Neural cell (in vitro differentiated cells): ENCODE data around the gene TEX2. TPM values are rescaled to one million over a fixed set of nuclear protein-coding genes. Genes with fewer than 3 reads are reported as not detected.
"Not testable (repeated sequence)": the region's sequence is repeated elsewhere in the genome, so short reads cannot be mapped to it uniquely, and the experiment has no call there.

Experiments
- H2AFZ ChIP-seq: fragments of 200-600, 300-800 bp; sonication (generic), shearing (Covaris generic); 2 replicates; pipeline ENCODE4 v1.6.0; 2014; ENCODE audit warnings: low read depth, mild to moderate bottlenecking, antibody characterized with exemption, low read length, moderate library complexity
- H3F3A ChIP-seq: fragments of 200-600 bp; shearing (Covaris generic); 2 replicates; pipeline ENCODE4 v1.6.1; 2016; ENCODE audit warnings: mild to moderate bottlenecking, moderate library complexity, mixed read lengths, antibody characterized with exemption, low read length; ENCODE audit not compliant: insufficient read depth, poor library complexity, severe bottlenecking
- H3K27ac ChIP-seq: fragments of 200-600, 300-800 bp; sonication (generic), shearing (Covaris generic); 2 replicates; pipeline ENCODE4 v1.5.1; 2014; ENCODE audit warnings: mild to moderate bottlenecking, low read length, moderate library complexity
- H3K27me3 ChIP-seq: fragments of 300-800, 200-600 bp; sonication (generic), shearing (Covaris generic); 2 replicates; pipeline ENCODE4 v1.6.0; 2014; ENCODE audit warnings: mild to moderate bottlenecking, low read depth, low read length, moderate library complexity; ENCODE audit not compliant: insufficient read depth
- H3K36me3 ChIP-seq: fragments of 300-800, 200-600 bp; sonication (generic), shearing (Covaris generic); 2 replicates; pipeline ENCODE4 v1.5.1; 2014; ENCODE audit warnings: mild to moderate bottlenecking, antibody characterized with exemption, low read length, moderate library complexity; ENCODE audit not compliant: insufficient read depth
- H3K4me2 ChIP-seq: fragments of 300-800, 200-600 bp; sonication (generic), shearing (Covaris generic); 2 replicates; pipeline ENCODE4 v1.6.0; 2014; ENCODE audit warnings: mild to moderate bottlenecking, low read length
- H3K4me3 ChIP-seq: fragments of 300-800, 200-600 bp; sonication (generic), shearing (Covaris generic); 2 replicates; pipeline ENCODE4 v1.5.1; 2014; ENCODE audit warnings: mild to moderate bottlenecking, low read length, moderate library complexity
- H3K79me2 ChIP-seq: fragments of 200-600 bp; shearing (Covaris generic); replicated peaks from 2 replicates; pipeline ENCODE4 v1.6.0; 2014; ENCODE audit warnings: mild to moderate bottlenecking, low read length, moderate library complexity; ENCODE audit not compliant: insufficient read depth
- H3K9ac ChIP-seq: fragments of 300-800, 200-600 bp; sonication (generic), shearing (Covaris generic); 2 replicates; pipeline ENCODE4 v1.6.1; 2016; ENCODE audit warnings: mild to moderate bottlenecking, low read length, mixed read lengths
- H3K9me2 ChIP-seq: fragments of 200-600 bp; shearing (Covaris generic); 2 replicates; pipeline ENCODE4 v1.6.1; 2016; ENCODE audit warnings: mild to moderate bottlenecking, low read length, mixed read lengths; ENCODE audit not compliant: insufficient read depth
- H3K9me3 ChIP-seq: fragments of 200-600, 300-800 bp; sonication (generic), shearing (Covaris generic); 2 replicates; pipeline ENCODE4 v1.6.1; 2016; ENCODE audit warnings: mild to moderate bottlenecking, mixed run types, low read length, moderate library complexity, mixed read lengths
- H4K20me1 ChIP-seq: fragments of 200-600 bp; shearing (Covaris generic); 2 replicates; pipeline ENCODE4 v1.6.1; 2016; ENCODE audit warnings: mild to moderate bottlenecking, mixed run types; ENCODE audit not compliant: insufficient read depth
- EP300 ChIP-seq: fragments of 450-650 bp; conservative IDR thresholded peaks from 2 replicates; pipeline ENCODE4 v1.6.1; 2014; ENCODE audit warnings: antibody characterized with exemption, mild to moderate bottlenecking, moderate library complexity; ENCODE audit not compliant: poor library complexity, severe bottlenecking
- EZH2 ChIP-seq: fragments of 200-600, 300-800 bp; shearing (Covaris generic), sonication (generic); IDR thresholded peaks from 2 replicates; pipeline ENCODE4 v1.6.1; 2014; ENCODE audit warnings: antibody characterized with exemption, low read length, borderline replicate concordance, mild to moderate bottlenecking; ENCODE audit not compliant: insufficient read depth, poor library complexity, severe bottlenecking
- MXI1 ChIP-seq: fragments of 450-650 bp; conservative IDR thresholded peaks from 2 replicates; pipeline ENCODE4 v1.6.1; 2014; ENCODE audit warnings: antibody characterized with exemption, mild to moderate bottlenecking; ENCODE audit not compliant: poor library complexity, severe bottlenecking
- POLR2AphosphoS5 ChIP-seq: IDR thresholded peaks from 2 replicates; pipeline ENCODE4 v1.6.1; 2012
- RAD21 ChIP-seq: fragments of 450-650 bp; conservative IDR thresholded peaks from 2 replicates; pipeline ENCODE4 v1.6.1; 2014; ENCODE audit warnings: antibody characterized with exemption, mild to moderate bottlenecking, moderate library complexity
- REST ChIP-seq: IDR thresholded peaks from 2 replicates; pipeline ENCODE4 v1.6.1; 2012; ENCODE audit warnings: borderline replicate concordance
- SMC3 ChIP-seq: fragments of 450-650 bp; conservative IDR thresholded peaks from 2 replicates; pipeline ENCODE4 v1.6.1; 2014; ENCODE audit warnings: antibody characterized with exemption, mild to moderate bottlenecking, moderate library complexity; ENCODE audit not compliant: poor library complexity
- TAF1 ChIP-seq: IDR thresholded peaks from 2 replicates; pipeline ENCODE4 v1.6.1; 2012; ENCODE audit warnings: low read depth
- polyA plus RNA-seq: library from polyadenylated mRNA; depleted of rRNA; stranded (reverse); fragments of >200 nt; gene quantifications from 2 replicates; pipeline ENCODE4 v1.2.3, GENCODE V29; 2014
- TF ChIP-seq, protein P1 (sequence below): fragments of 450-650 bp; IDR thresholded peaks from 2 replicates; pipeline ENCODE4 v1.5.1; 2014; ENCODE audit warnings: antibody characterized with exemption, mild to moderate bottlenecking, moderate library complexity; ENCODE audit not compliant: poor library complexity, severe bottlenecking

The TEX2 gene
- polyA plus RNA-seq, 1 donor from 2014 or later: 19.7 TPM

GRCh38 chr17:64240261-64240740 lies 22.8 kb downstream of the TEX2 start:
- Histone ChIP-seq H2AFZ (no peak overlapping the region), H3K9ac (no peak overlapping the region), H3F3A (no peaks in the 10 kb centered on the region), H3K79me2 (no peaks in the 10 kb centered on the region), H3K4me3 (no peak overlapping the region), H3K27ac (no peak overlapping the region), H3K9me2 (no peaks in the 10 kb centered on the region), H4K20me1 (no peaks in the 10 kb centered on the region), H3K36me3 (no peaks in the 10 kb centered on the region), H3K4me2 (no peak overlapping the region), H3K27me3 (no peaks in the 10 kb centered on the region), H3K9me3 (no peaks in the 10 kb centered on the region)
- TF ChIP-seq REST: no peak
- no peak for TF ChIP-seq SMC3
- no peak for TF ChIP-seq POLR2AphosphoS5
- TF ChIP-seq, protein P1, sequence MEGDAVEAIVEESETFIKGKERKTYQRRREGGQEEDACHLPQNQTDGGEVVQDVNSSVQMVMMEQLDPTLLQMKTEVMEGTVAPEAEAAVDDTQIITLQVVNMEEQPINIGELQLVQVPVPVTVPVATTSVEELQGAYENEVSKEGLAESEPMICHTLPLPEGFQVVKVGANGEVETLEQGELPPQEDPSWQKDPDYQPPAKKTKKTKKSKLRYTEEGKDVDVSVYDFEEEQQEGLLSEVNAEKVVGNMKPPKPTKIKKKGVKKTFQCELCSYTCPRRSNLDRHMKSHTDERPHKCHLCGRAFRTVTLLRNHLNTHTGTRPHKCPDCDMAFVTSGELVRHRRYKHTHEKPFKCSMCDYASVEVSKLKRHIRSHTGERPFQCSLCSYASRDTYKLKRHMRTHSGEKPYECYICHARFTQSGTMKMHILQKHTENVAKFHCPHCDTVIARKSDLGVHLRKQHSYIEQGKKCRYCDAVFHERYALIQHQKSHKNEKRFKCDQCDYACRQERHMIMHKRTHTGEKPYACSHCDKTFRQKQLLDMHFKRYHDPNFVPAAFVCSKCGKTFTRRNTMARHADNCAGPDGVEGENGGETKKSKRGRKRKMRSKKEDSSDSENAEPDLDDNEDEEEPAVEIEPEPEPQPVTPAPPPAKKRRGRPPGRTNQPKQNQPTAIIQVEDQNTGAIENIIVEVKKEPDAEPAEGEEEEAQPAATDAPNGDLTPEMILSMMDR: no peak
- TF ChIP-seq EZH2: no peak
- TF ChIP-seq EP300: no peak
- TF ChIP-seq TAF1: no peak
- no peak for TF ChIP-seq RAD21
- no peak for TF ChIP-seq MXI1

DNA sequence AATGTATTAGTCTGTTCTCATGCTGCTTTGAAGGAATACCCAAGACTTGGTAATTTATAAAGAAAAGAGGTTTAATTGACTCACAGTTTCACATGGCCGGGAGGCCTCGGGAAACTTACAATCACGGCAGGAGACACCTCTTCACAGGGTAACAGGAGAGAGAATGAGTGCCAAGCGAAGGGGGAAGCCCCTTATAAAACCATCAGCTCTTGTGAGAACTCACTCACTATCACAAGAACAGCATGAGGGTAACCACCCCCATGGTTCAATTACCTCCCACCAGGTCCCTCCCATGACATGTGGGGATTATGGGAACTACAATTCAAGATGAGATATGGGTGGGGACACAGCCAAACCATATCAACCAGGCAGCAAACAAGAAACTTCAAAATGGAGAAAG lies 24.6 kb downstream of the TEX2 start:
- H3K4me2 ChIP-seq, H3K9ac ChIP-seq, H4K20me1 ChIP-seq, H3K9me3 ChIP-seq, H3K27me3 ChIP-seq, H3F3A ChIP-seq, H3K36me3 ChIP-seq, H3K9me2 ChIP-seq, H3K27ac ChIP-seq, H2AFZ ChIP-seq, H3K79me2 ChIP-seq, H3K4me3 ChIP-seq: not testable (repeated sequence)

DNA sequence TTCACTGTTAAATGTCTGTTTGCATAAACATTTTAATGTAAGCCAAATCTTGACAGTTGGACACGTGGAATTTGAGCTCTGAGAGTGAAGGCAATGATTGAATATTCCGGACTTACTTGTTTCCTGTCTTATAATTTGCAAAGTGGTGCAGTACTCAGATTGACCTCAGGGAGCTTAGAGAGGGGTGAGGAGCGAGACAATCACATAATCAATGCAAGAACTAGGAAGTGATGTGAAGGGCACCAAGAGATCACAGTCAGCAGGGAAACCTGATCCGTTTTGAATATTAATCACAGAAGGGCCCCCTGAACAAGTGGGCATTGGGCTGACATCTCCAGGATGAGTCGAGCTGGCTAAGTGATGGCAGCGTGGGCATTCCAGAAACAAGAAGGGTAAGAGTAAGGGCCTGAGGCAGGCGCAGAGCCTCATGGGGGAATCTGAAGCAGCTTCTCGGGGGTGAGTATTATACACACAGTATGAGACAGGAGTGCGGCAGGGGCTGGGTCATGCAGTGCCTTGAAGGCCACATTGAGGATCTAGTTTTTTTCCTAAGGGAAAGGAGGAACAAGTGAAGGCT lies 26.1 kb downstream of the TEX2 start:
- Histone ChIP-seq H3K79me2 (no peaks in the 10 kb centered on the region), H2AFZ (no peak overlapping the region), H3K4me3 (no peak overlapping the region), H3K9me3 (no peaks in the 10 kb centered on the region), H3K9me2 (no peaks in the 10 kb centered on the region), H3K36me3 (no peaks in the 10 kb centered on the region), H4K20me1 (no peaks in the 10 kb centered on the region), H3K9ac (no peak overlapping the region), H3K27ac (no peak overlapping the region), H3F3A (no peaks in the 10 kb centered on the region), H3K4me2 (no peak overlapping the region), H3K27me3 (no peaks in the 10 kb centered on the region)
- TF ChIP-seq REST (no peak), POLR2AphosphoS5 (no peak), EP300 (no peak), MXI1 (no peak), EZH2 (no peak), TAF1 (no peak), SMC3 (no peak), RAD21 (no peak)
